GM18870 (cell line): ENCODE measurements around the gene STK32B.

Source experiments
- ATAC-seq: cut with Tn5 transposase; IDR thresholded peaks from one replicate; pipeline ENCODE4 v1.9.1; 2021; ENCODE audit warnings: moderate library complexity; ENCODE audit not compliant: unreplicated experiment

Gene STK32B

DNA sequence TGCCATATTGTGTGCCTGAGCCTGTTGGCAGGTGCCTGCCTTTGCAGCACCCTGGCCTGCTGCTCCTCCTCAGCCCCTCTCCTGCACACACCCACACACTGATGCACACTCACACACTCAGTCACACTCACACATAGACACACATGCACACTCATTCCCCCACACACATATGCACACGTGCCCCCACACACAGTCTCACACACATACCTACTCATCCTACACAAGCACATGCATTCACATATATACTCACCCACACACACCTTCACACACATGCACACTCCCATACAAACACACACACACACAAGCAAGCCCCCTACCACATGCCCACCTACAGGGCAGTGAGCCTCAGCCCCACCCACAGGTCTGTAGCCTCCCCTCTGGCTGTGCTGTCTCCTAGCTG lies 412.1 kb downstream of the STK32B start:
- ATAC-seq, result no peak

DNA sequence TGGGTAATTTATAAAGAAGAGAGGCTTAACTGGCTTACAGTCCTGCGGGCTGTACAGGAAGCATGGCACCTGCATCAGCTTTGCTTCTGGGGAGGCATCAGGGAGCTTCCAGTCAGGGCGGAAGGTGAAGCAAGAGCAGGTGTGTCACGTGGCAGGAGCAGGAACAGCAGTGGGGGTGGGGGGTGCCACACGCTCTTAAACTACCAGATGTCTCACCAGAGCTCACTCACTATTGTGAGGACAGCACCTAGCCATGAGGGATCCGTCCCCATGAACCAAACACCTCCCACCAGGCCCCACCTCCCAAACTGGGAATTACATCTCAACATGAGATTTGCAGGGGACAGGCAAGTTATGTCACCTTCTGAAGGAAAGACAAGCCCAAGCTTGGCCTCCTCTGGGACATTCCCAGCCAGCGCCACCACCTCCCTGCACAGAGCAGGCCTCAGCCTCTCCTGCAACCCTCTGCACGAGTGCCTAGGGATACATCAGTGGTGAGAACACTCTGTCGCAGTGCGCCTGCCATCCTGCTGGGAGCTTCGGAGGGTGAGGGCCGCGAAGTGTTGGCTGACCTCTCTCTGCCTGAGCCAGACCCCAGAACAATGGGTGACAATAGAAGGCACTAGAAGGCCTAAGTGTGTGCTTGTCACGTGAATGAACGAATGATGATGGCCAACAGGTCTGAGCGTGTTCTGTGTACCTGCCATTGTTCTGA lies 412.8 kb downstream of the STK32B start:
- no peak for ATAC-seq

DNA sequence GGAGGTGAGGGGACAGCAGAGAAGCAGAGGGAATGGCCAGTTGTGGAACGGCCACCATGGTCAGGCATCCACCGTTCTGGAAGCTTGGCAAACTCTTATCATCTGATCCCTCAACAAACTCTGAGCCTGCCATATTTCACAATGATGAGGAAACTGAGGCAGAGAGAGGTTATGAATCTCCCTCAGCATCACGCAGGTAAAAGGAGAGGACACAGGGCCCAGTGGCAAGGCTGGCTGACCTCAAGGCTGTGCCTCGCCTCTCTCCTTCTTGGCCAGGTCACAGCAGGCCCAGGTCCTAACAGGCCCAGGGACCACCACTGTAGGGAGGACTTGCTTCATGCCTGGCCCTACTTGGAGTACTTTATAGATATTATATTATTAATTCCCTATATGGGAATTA lies 414.2 kb downstream of the STK32B start:
- ATAC-seq, result no peak

DNA sequence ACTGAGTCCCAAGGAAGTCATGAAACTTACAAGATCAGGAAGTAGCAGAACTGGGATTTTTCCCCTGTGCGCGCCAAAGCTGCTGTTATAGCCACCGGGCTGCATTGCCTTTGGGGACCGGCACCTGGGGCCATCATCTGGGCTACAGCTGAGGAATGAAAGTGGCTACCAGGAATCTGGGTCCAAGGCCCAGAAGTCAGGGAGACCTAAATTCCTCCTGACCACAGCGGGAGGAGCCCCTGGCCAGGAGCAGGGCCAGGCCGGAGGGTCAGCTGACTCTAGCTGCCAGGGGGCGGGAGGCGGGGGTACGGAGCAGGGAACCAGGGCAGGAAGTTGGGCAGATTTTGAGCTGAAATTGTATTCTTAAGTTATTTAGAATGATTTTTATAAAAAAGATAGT lies 414.7 kb downstream of the STK32B start:
- no peak for ATAC-seq

DNA sequence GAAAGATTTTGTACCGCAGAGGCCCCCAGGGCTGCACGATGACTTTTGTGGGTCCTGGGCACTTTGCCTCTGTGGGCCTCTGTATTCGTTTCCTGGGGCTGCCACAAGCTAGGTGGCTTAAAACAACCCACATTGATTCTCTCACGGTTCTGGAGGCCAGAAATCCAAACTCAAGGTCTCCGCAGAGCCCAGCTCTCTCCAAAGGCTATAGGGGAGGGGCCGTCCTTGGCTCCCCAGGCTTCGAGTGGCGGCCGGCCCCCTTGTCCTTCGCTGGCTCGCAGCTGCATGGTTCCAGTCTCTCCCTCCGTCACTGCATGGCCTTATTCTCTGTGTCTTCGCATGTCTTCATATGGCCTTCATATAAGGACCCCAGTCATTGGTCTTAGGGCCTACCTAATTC lies 415.8 kb downstream of the STK32B start:
- no peak for ATAC-seq

DNA sequence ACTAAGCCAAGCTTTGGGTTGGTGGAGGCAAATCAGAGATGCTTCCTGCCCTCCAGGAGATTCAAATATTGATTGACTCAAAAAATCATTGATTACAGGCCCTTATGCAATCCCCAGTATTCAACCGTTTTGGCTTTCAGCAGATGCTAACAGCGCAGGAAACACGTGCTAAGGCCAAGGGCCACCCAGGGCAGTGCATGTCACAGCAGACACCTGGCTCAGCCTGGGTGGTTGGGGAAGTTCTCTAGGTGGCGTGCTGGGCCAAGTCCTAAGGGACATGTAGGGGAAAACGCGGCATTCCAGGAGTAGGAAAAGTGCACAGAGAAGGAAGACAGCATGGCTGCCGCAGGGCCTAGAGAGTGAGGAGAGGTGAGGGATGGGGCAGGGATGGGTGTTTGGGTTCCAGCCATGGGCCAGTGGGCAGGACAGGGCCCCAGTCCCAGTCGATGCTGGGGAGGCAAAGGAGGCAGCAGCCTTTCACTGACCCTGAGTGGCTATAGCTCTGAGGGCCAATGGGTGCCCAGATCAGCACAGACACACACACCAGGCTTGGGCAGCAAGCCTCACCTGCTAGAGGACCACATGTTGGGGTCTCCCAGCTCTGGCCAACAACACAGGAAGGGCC lies 418.0 kb downstream of the STK32B start:
- no peak for ATAC-seq

DNA sequence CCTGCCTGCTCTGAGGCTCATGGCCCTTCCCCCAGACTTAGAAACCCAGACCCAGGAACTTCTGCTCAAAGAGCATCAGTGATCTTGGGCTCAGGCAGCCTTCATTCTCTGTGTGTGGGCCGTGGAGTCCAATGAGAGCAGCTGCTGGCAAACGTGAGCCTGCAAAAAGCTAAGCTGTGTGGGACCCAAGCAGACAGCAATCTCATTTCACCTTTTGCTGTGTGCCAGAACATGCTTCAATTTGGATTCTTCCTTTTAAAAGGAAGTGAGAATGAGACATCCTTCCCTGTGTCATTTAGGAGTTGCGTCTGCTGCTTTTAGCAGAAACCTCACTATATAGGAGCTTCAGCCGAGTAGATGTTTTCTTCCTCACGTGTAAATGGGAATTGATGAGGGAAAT lies 418.6 kb downstream of the STK32B start:
- ATAC-seq, result no peak

DNA sequence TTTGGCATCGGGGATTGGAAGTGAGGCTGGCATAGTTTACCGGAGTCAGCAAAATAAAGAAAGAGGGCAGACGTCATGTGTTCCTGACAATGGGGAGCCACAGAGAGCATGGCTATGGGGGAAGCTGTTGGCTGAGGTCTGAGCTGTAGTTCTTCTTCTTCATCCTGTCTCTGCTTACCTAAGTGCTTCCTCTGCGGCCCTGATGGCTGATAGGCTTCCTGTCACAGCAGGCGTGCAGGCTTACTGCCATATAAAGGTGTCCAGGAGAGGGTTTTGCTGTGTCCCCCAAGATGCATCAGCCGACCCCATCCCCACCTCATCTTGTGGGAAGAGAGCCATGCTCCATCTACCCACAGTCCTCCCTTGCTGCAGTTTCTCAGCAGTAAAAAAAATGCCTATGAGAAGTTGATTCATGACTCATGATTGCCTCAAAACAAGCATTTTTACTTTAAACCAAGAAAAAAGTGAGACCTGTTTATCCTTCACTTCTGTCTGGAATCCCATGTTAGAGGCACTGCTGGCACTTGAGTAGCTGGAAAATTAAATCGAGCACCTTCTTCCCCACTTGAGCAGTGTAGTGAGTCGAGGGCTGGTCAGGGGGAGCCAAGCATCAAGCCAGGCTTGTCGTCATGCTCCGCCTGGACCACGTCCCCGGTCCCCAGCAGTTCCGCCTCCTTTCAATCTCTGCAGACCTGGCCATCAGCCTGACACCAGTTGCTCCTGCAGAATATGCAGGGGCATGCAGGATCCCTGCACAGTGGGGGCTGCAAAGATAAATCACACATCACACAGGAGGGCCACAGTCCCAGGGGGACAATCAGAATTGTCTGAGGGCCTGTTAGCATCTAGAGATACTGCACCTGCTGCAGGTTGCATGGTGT lies 419.3 kb downstream of the STK32B start:
- no peak for ATAC-seq

DNA sequence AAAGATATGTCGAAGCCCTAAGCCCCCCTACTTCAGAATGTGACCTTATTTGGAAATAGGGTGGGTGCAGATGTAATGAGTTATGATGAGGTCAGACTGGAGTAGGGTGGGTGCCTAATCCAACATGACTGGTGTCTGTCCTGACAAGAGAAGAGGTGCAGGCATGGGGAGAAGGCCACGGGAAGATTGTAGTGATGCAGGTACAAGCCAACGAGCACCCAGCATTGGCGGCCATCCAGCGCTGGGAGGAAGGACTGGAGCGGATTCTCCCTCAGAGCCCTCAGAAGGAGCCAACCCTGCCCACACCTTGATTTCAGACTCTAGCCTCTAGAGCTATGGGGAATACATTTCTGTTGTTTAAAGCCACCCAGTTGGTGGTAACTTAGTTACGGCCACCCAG lies 419.9 kb downstream of the STK32B start:
- ATAC-seq, result no peak

DNA sequence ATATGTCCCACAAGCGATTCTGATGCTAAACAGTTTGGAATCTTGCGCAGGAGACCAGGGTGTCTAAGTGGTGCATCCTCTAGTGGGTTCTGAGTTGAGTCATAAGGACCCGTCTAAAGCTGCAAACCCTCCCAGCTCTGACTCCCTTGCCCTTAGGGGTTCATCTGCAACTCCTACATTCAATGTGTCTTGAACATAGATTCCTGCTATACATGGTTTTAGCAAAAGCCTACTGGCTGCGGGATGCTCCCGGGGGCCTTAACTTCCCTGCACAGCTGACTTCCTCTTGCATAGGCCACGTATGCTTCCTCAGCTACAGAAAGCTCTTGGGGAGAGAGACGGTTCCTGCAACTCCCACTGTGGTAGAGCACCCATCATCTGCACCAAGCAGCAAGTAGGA lies 420.4 kb downstream of the STK32B start:
- ATAC-seq, result no peak

DNA sequence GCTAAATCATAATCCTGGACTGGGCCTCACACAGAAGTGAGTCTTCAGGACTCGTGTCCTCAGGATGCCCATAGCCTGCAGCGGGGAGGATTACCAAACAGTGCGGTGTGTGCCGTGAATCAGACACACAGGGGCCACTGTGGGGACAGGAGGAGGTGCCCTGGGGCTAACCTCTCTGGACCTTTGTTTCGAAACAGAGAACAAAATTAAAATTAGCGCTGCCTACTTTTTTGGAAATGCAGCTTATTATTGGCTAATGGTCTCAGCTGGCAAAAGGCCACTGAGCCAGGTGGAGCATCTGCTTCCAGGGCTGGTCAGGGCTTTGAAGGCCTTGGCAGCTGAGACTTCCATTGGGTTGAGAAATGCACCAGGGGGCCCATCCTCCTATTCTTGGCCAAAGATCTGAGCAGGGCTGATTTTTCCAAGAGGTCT lies 420.9 kb downstream of the STK32B start:
- no peak for ATAC-seq

DNA sequence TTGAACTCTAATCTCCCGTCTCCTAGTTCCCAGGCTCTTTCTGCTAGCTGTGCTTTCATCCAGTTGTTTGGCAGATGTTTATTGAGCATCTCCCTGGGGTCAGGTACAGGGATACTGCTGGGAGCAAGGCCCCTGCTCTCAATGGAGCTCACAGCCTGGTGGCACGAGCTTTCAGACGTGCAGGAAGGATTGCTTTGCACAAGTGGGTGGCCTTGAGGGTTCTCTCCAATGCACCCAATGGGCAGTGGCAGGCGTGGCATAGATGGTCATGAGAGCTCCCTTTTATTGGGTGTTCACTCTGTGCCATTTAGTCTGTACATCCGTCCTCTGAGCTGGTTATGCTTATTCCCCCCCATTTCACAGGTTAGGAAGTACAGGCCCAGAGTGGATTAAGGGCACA lies 421.8 kb downstream of the STK32B start:
- no peak for ATAC-seq

DNA sequence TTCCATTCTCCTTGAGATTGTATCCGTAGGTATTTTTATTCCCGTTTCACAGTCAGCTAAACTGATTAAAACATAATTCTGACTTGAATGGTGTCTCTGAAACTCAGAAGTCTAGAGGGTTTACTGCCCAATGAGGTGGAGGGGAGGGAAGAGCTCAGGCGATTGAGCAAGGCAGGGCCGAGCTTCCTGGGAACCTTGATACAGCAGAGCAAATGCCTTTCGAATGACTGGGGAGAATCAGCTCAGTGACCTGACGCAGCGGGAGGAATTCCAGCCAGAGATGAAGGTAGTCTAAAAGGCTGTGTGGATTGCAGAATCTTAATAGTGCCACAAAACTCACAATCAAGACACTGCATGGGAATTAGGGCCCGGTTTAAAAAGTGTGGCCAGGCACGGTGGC lies 423.5 kb downstream of the STK32B start:
- no peak for ATAC-seq

DNA sequence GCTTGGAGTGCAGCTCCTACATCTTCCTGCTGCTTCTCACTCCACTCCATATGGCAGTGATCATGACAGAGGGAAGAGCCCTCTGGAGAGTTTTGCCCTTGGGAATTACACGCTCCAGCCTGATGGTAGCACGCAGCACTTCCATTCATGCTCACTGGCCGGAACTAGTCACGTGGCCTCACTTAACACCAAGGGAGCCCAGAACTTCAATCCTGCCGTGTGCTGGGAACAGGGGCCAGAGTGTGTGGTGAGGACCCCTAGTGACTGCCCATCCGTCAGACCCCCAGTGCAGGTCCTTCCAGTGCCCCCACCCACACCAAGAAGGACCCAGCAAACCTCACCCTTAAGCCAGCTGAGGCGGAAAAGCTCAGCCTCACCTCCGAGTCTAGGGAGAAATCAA lies 426.3 kb downstream of the STK32B start:
- no peak for ATAC-seq

DNA sequence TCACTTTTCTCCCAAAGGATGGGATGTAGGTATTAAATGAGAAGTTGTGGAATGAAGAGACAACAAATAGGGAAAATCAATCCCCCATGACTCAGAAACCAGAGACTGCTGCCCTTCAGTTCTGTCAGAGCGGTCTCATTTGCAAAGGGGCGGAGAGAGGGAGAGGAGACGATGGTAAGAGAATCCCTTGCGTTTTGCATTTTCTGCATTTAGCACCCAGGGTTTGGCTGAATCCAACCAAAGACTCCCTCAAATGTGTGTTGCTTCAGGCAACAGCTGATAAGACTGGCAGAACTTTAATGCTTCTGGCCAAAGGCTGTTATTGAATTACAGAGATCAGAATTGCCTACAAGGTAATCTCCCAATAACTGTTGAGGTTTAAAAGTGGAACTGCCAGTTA lies 426.9 kb downstream of the STK32B start:
- ATAC-seq, result no peak

DNA sequence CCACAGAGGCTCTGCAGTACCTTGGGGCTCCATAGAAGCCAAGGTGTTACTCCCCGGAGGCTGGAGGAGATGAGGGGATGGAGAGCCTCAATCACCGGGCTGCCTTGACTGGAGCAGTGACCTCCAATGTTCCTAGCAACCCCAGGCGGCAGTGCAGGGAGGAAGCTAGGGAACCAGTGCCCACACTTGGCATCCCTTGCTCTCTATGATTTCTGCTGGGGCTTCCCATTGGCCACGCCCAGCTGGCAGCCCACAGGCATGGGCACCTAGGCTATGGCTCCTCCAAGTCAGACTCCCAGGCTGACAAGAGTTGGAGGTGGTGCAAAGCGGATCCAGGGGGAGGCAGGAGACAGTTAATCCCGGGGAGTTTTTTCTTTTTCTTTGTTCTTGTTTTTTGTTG lies 427.4 kb downstream of the STK32B start:
- no peak for ATAC-seq

DNA sequence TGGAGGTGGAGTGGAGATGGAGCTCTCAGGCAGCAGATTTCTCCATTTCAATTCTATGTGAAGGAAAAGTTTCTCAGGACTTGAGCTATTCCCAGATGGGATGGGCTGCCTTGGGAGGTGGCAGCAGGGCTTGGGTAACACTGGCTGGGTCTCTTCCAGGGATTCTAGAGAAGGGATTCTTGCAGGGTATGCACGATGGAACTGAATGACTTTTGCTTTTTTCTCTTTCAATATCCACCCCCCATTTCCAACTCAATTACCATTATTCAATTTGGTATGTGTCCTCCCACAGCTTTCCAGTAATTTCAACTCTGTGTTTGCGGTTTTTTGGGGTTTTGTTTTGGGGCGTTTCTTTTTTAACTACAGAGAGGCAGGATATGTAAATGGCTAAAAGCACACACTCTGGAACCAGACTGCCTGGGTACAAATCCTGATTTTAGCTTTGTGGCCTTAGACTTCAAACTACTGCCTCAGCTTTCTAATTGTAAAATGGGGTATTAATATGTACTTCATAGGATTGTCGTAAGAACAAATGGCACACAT lies 428.3 kb downstream of the STK32B start:
- ATAC-seq, result no peak

DNA sequence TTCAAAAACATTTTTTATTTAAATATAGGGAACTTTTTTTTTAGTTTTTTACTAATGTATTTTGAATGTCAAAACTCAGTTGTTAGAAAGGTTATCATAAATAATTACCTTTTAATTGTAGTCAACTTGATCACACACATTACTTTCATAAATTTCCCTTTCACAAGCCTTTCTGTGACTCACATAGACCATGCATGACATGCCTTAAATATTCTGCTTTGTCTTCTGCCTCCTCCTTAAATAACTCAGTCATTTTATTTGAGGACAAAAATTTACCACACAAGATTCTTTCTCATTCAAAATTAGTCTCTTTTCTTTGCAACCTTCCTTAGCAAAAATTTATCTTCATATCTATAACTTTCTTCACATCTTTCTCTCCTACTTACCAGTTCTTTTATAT lies 437.1 kb downstream of the STK32B start:
- no peak for ATAC-seq

DNA sequence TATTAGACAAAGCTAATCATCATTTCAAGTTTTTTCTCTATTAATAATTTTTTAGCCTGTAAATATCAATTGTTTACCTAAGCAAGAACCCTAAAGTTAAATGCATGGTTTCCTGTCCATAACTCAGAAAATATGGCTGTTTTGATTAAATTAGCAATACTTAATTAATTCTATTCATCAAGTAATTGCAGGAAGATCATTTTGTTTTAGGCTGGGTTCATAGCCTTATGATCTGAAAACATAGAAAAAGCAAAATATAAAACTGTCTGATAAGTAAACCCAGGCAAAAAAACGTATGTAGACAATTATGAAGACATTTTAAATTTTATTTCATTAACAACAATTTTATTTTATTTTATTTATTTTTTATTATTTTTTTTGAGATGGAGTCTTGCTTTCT lies 438.0 kb downstream of the STK32B start:
- no peak for ATAC-seq

DNA sequence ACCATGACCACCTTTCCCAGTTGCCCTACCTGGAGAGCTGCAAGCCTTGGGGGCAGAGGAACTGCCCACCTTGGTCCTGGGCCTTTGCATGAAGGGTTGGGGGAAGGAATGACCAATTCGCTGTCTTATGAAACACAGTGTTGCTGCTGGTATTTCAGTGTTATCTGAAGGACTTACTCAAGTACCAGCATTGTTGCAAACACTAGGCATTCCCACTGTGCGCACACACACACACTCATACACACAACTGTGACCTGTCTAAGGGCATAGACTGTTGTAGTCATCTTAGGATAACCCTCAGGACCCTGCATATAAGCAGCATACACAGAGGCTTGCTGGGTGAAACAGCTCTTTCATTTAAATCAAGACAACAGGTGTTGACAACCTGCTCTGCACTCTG lies 446.2 kb downstream of the STK32B start:
- ATAC-seq, result no peak

DNA sequence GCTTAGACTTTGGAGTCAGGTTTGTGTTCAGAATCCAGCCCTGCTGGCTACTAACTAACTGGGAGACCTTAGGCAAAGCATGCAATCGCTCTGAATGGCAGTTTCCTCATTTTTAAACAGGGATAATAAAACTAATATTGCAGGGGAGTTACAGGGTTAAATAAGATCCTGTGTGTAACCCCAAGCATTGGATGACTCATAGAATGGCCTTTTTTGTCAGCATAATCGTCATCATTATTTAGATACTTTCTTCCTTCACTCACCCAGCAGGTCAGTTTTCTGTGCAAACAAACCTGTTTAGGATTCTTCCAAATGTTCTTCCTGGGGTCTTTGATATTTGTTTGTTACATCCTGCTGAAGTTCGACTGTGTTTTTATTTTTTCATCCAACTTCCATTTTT lies 448.9 kb downstream of the STK32B start:
- no peak for ATAC-seq
